GM12878 (cell line): ENCODE data around the gene SLCO4A1. TPM values are rescaled to one million over a fixed set of nuclear protein-coding genes. Genes with fewer than 3 reads are reported as not detected.

ENCODE experiments used
- ATAC-seq: fragments of 200-7000 bp; cut with Tn5 transposase; 3 replicates; pipeline ENCODE4 v1.9.1; 2020; ENCODE audit warnings: mild to moderate bottlenecking, moderate library complexity
- BruUV-seq: library from RNA; stranded (reverse); fragments of 400-500 nt; replicated peaks from 2 replicates; lab custom pipeline; 2021; lab: Mats Ljungman, UMichigan
- CTCF ChIA-PET: fragments of 300-600 bp; sonication (Branson Sonifier 250); formaldehyde crosslinking; extraction: SDS; loops from one replicate; lab custom pipeline; 2021; ENCODE audit warnings: inconsistent platforms; lab: Yijun Ruan, JAX
- POLR2A ChIA-PET: fragments of 350-600 bp; formaldehyde crosslinking; extraction: SDS; loops from one replicate; lab custom pipeline; 2021; ENCODE audit warnings: inconsistent platforms; lab: Charles Lee
- RAD21 ChIA-PET: fragments of 300-600 bp; sonication (Branson Sonifier 250); formaldehyde crosslinking; loops from one replicate; lab custom pipeline; 2023; ENCODE audit warnings: antibody characterized with exemption; ENCODE audit not compliant: unreplicated experiment; lab: Charles Lee
- SMC1A ChIA-PET: fragments of 300-600 bp; sonication (Branson Sonifier 250); formaldehyde crosslinking; loops from one replicate; lab custom pipeline; 2023; ENCODE audit not compliant: unreplicated experiment, uncharacterized antibody; lab: Charles Lee
- DNase-seq: peaks from one replicate; pipeline ENCODE4 v3.0.0-alpha.2; 2011; ENCODE audit warnings: low read depth, low spot score
- FAIRE-seq: peaks from 3 replicates; lab custom pipeline; 2011; peaks lifted over from hg19 to GRCh38; lab: Jason Lieb, UNC
- H2AFZ ChIP-seq: 2 replicates; pipeline ENCODE4 v1.6.0; 2011; ENCODE audit warnings: low read depth, low read length, control low read depth; ENCODE audit not compliant: control insufficient read depth
- H3K27ac ChIP-seq: 2 replicates; pipeline ENCODE4 v1.5.1; 2011; ENCODE audit warnings: control low read depth; ENCODE audit not compliant: control insufficient read depth, insufficient read depth
- H3K27me3 ChIP-seq, 2 experiments: replicated peaks in 1 of 2; 2 replicates each; pipeline versions ENCODE4 v1.6.0 to v1.6.1; 2011; ENCODE audit warnings: low read length in 1 of 2; ENCODE audit not compliant: control insufficient read depth in 2 of 2, insufficient read depth in 2 of 2
- H3K36me3 ChIP-seq, 2 experiments: 2 replicates each; pipeline ENCODE4 v1.5.1; 2011; ENCODE audit warnings: low read length in 1 of 2; ENCODE audit not compliant: control insufficient read depth in 2 of 2, insufficient read depth in 2 of 2
- H3K4me1 ChIP-seq: 2 replicates; pipeline ENCODE4 v1.6.1; 2011; ENCODE audit warnings: mild to moderate bottlenecking, low read length, moderate library complexity, mixed read lengths; ENCODE audit not compliant: control insufficient read depth, insufficient read depth
- H3K4me2 ChIP-seq: 2 replicates; pipeline ENCODE4 v1.6.0; 2011; ENCODE audit warnings: control low read depth; ENCODE audit not compliant: control insufficient read depth, insufficient read depth
- H3K4me3 ChIP-seq: fragments of 200-600 bp; sonication (generic); 2 replicates; pipeline ENCODE4 v1.5.1; 2016
- H3K79me2 ChIP-seq: 2 replicates; pipeline ENCODE4 v1.6.0; 2011; ENCODE audit warnings: low read length; ENCODE audit not compliant: control insufficient read depth, insufficient read depth
- H3K9ac ChIP-seq: 2 replicates; pipeline ENCODE4 v1.8.0; 2011; ENCODE audit warnings: low read length, control low read depth, mixed read lengths; ENCODE audit not compliant: control insufficient read depth, insufficient read depth
- H3K9me3 ChIP-seq: replicated peaks from 3 replicates; pipeline ENCODE4 v1.5.1; 2011; ENCODE audit warnings: mild to moderate bottlenecking, low read length; ENCODE audit not compliant: control insufficient read depth, insufficient read depth
- H4K20me1 ChIP-seq: 2 replicates; pipeline ENCODE4 v1.6.0; 2011; ENCODE audit not compliant: control insufficient read depth, insufficient read depth
- ASH2L ChIP-seq: fragments of 300-600, 200-600 bp; sonication (generic); IDR thresholded peaks from 2 replicates; pipeline ENCODE4 v1.6.1; 2017; ENCODE audit warnings: low read depth, mild to moderate bottlenecking, borderline replicate concordance
- ATF2 ChIP-seq: IDR thresholded peaks from 2 replicates; pipeline ENCODE4 v1.6.1; 2012; ENCODE audit warnings: low read length, inconsistent platforms
- CEBPB ChIP-seq, 2 experiments: fragments of 150-350 bp in 1 of 2; IDR thresholded peaks; 2 replicates each; pipeline ENCODE4 v1.6.1; 2012 to 2014; ENCODE audit warnings: low read depth in 2 of 2, low read length in 2 of 2, borderline replicate concordance in 1 of 2, inconsistent platforms in 1 of 2
- GATAD2B ChIP-seq: fragments of 450-650 bp; conservative IDR thresholded peaks from 2 replicates; pipeline ENCODE4 v1.6.1; 2017; ENCODE audit warnings: low read depth, mild to moderate bottlenecking, moderate library complexity
- HDGF ChIP-seq: fragments of 450-650 bp; IDR thresholded peaks from 2 replicates; pipeline ENCODE4 v1.6.1; 2016; ENCODE audit warnings: antibody characterized with exemption
- LARP7 ChIP-seq: fragments of 450-650 bp; IDR thresholded peaks from 2 replicates; pipeline ENCODE4 v1.6.1; 2017; ENCODE audit warnings: mild to moderate bottlenecking
- MEF2A ChIP-seq: IDR thresholded peaks from 2 replicates; pipeline ENCODE4 v1.6.1; 2011; ENCODE audit warnings: low read depth, mild to moderate bottlenecking, low read length, moderate library complexity; ENCODE audit not compliant: insufficient read depth
- MTA2 ChIP-seq: fragments of 450-650 bp; IDR thresholded peaks from 2 replicates; pipeline ENCODE4 v1.6.1; 2016; ENCODE audit warnings: low read depth, mild to moderate bottlenecking, moderate library complexity
- MYC ChIP-seq: IDR thresholded peaks from 2 replicates; pipeline ENCODE4 v1.6.1; 2011; ENCODE audit warnings: mild to moderate bottlenecking, low read length, moderate library complexity, inconsistent platforms; ENCODE audit not compliant: insufficient read depth, insufficient replicate concordance, insufficient read length, severe bottlenecking
- NFIC ChIP-seq: IDR thresholded peaks from 2 replicates; pipeline ENCODE4 v1.6.1; 2012; ENCODE audit warnings: low read depth, mild to moderate bottlenecking, inconsistent platforms, low read length, moderate library complexity
- NFYA ChIP-seq: IDR thresholded peaks from 2 replicates; pipeline ENCODE4 v1.6.1; 2011; ENCODE audit warnings: low read depth, mild to moderate bottlenecking, low read length, improper control_type of control experiment, borderline replicate concordance
- NKRF ChIP-seq: fragments of 450-650 bp; conservative IDR thresholded peaks from 2 replicates; pipeline ENCODE4 v1.6.1; 2017; ENCODE audit warnings: mild to moderate bottlenecking, moderate library complexity
- NR2F1 ChIP-seq: fragments of 450-650 bp; conservative IDR thresholded peaks from 2 replicates; pipeline ENCODE4 v1.6.1; 2017; ENCODE audit warnings: mild to moderate bottlenecking
- POLR2AphosphoS2 ChIP-seq: IDR thresholded peaks from 2 replicates; pipeline ENCODE4 v1.6.1; 2011; ENCODE audit warnings: low read depth, mild to moderate bottlenecking, low read length, improper control_type of control experiment, moderate library complexity
- RAD21 ChIP-seq: IDR thresholded peaks from 2 replicates; pipeline ENCODE4 v1.6.1; 2011; ENCODE audit warnings: mild to moderate bottlenecking, low read depth, low read length, moderate library complexity; ENCODE audit not compliant: insufficient read depth
- RUNX3 ChIP-seq: IDR thresholded peaks from 2 replicates; pipeline ENCODE4 v1.6.1; 2012; ENCODE audit warnings: low read length, inconsistent platforms
- SMAD5 ChIP-seq: IDR thresholded peaks from 2 replicates; pipeline ENCODE4 v1.6.1; 2016; ENCODE audit warnings: antibody characterized with exemption, low read depth
- SUPT20H ChIP-seq: IDR thresholded peaks from 2 replicates; pipeline ENCODE4 v1.6.1; 2011; ENCODE audit warnings: low read depth, mild to moderate bottlenecking, low read length, moderate library complexity, borderline replicate concordance; ENCODE audit not compliant: control insufficient read depth
- YY1 ChIP-seq: IDR thresholded peaks from 2 replicates; pipeline ENCODE4 v1.6.1; 2011; ENCODE audit warnings: low read depth, mild to moderate bottlenecking, low read length
- ZSCAN29 ChIP-seq: fragments of 450-650 bp; IDR thresholded peaks from 2 replicates; pipeline ENCODE4 v1.6.1; 2017; ENCODE audit warnings: mild to moderate bottlenecking, moderate library complexity
- WGBS: methylation state at CpG from one replicate; pipeline ENCODE4 v1.1.6; 2016; ENCODE audit warnings: low lambda C conversion rate; ENCODE audit not compliant: insufficient replicate concordance, insufficient coverage; ENCODE audit errors: missing lambda C conversion rate; 5-methylcytosine and 5-hydroxymethylcytosine counted together
- in situ Hi-C: fragments of 300-500 bp; cut with MboI; formaldehyde crosslinking; loops from 9 replicates; pipeline ENCODE4 v1.14.3; 2018; ENCODE audit warnings: mixed read lengths
- intact Hi-C: fragments of 100-400 bp; cut with micrococcal nuclease; formaldehyde crosslinking; loops from one replicate; pipeline ENCODE4 v1.14.2; 2022; ENCODE audit not compliant: unreplicated experiment
- polyA plus RNA-seq, 11 experiments: library from polyadenylated mRNA; depleted of rRNA in 4 of 11; unstranded in 6 of 11; stranded (reverse) in 5 of 11; fragments of >200 nt; fragmentation: Nextera tagmentation in 4 of 11; fragmentation: Illumina TruSeq in 1 of 11; extraction: Ambion mirVana in 4 of 11; extraction: Trizol in 1 of 11; gene quantifications; 1 replicate in 1 of 11; 2 replicates in 10 of 11; pipeline versions ENCODE4 v1.2.1 to v1.2.3, GENCODE V29; 2011 to 2016; ENCODE audit warnings: inconsistent platforms in 2 of 11, missing spikeins in 2 of 11, low read depth in 1 of 11
- total RNA-seq, 4 experiments: library from RNA; depleted of rRNA in 3 of 4; stranded (reverse); fragments of >200 nt in 3 of 4; fragmentation: Illumina TruSeq in 1 of 4; extraction: Trizol in 1 of 4; gene quantifications; 2 replicates each; pipeline versions ENCODE4 v1.2.1 to v1.2.3, GENCODE V29; 2013 to 2021
- TF ChIP-seq, protein P1 (sequence below): IDR thresholded peaks from 2 replicates; pipeline ENCODE4 v1.6.1; 2012; ENCODE audit warnings: low read depth, low read length, improper control_type of control experiment

Gene SLCO4A1
- total and polyA plus RNA-seq, 10 of the 15 experiments (the other 5 are each of a cell fraction or from before 2014, with no cell fraction given): 2.1 to 30.7 (median 12.0) TPM

DNA sequence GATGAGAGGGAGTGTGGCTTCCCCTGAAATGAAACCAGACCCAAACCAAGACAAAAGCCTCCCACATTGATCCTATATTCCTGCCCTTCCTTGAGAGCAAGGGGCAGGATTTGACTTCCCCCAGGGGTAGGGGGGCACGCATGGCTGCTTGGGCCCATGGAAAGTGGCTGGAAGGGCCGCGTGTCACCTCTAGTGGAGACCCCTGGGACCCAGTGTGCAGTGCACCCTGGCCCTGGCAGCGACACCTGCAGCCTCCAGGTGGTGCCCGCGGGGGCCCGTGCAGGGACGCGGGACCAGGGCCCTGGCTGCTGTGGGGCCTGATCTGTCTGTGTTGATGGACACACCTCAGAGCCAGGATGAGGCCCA lies 18.0 kb upstream of the SLCO4A1 start:
- CTCF ChIA-PET: interaction anchor here (0.6 to 2.9 kb wide), 11 partner anchors 9 to 184 kb away, joined by 3 to 16 read pairs (median 4); no protein-coding TSS in a partner anchor
- Histone ChIP-seq H3K4me1 (peaks cover 33% of the 10 kb centered on the region), H3K27me3 (no peaks in the 10 kb centered on the region), H2AFZ (peak overlapping the region; percentile 87), H3K4me2 (peak overlapping the region; percentile 98), H3K4me3 (peak overlapping the region; percentile 38; the same call in 1 of the 2 replicates), H3K79me2 (no peaks in the 10 kb centered on the region), H3K27ac (no peak overlapping the region), H3K9ac (peak overlapping the region; percentile 70), H3K9me3 (no peaks in the 10 kb centered on the region), H3K36me3 (no peaks in the 10 kb centered on the region), H4K20me1 (no peaks in the 10 kb centered on the region)
- ATAC-seq (peak; percentile 83), FAIRE-seq (no peak), DNase-seq (no peak)
- in situ Hi-C loops: no loop called here
- SMC1A ChIA-PET: interaction anchor here (1.4 to 2.2 kb wide), 4 partner anchors 13 to 170 kb away, joined by 4 to 11 read pairs (median 5); no protein-coding TSS in a partner anchor
- RAD21 ChIA-PET: interaction anchor here (0.9 to 2.3 kb wide), 8 partner anchors 10 to 170 kb away, joined by 3 to 25 read pairs (median 5); partner anchors contain the start of gene SLCO4A1
- BruUV-seq: no TSS peak
- WGBS: 0% methylated on average over 9 of the region's 9 CpGs
- POLR2A ChIA-PET: interaction anchor here (1.4 to 2.2 kb wide), 5 partner anchors 15 to 172 kb away, joined by 5 to 19 read pairs (median 6); partner anchors contain the start of genes MRGBP and SLCO4A1
- intact Hi-C loops: no loop called here
- TF ChIP-seq YY1 (0 out of 2 replicates have a peak, but pooled peaks have one; percentile 13), LARP7 (0 out of 2 replicates have a peak, but pooled peaks have one; percentile 67), ATF2 (no peak), RAD21 (peak; percentile 41; the same call in 1 of the 2 replicates), HDGF (peak; percentile 15; the same call in 1 of the 2 replicates), CEBPB (IDR thresholded peaks at IDR 0.05; ENCODE audit: borderline replicate concordance in 1 of 2, low read depth in 2 of 2, low read length in 2 of 2) (no peak), POLR2AphosphoS2 (no peak), MEF2A (no peak), NR2F1 (peak; percentile 30; the same call in 1 of the 2 replicates), SMAD5 (no peak), MYC (no peak), NKRF (no peak), ZSCAN29 (no peak), SUPT20H (no peak), RUNX3 (no peak), MTA2 (no peak), ASH2L (no peak), GATAD2B (peak; percentile 38; the same call in 1 of the 2 replicates), NFIC (no peak), NFYA (no peak)
- TF ChIP-seq, protein P1, sequence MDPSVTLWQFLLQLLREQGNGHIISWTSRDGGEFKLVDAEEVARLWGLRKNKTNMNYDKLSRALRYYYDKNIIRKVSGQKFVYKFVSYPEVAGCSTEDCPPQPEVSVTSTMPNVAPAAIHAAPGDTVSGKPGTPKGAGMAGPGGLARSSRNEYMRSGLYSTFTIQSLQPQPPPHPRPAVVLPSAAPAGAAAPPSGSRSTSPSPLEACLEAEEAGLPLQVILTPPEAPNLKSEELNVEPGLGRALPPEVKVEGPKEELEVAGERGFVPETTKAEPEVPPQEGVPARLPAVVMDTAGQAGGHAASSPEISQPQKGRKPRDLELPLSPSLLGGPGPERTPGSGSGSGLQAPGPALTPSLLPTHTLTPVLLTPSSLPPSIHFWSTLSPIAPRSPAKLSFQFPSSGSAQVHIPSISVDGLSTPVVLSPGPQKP: no peak
